Right atrium auricular region (tissue), 2 donors: Measurements from ENCODE around the gene LIME1. TPM values are rescaled to one million over a fixed set of nuclear protein-coding genes. Genes with fewer than 3 reads are reported as not detected.

Source experiments
- DNase-seq: peaks from one replicate; pipeline ENCODE4 v3.0.0-alpha.2; 2019; ENCODE audit warnings: low spot score
- H3K27ac ChIP-seq, 2 donors: fragments of 200-600 bp; sonication (generic); 1 replicate in 1 of 2; 2 replicates in 1 of 2; pipeline ENCODE4 v1.5.1; 2016 to 2019
- H3K27me3 ChIP-seq, 2 donors: fragments of 200-600 bp; sonication (generic); one replicate each; pipeline versions ENCODE4 v1.5.1 to v1.6.0; 2017 to 2019
- H3K36me3 ChIP-seq: fragments of 200-600 bp; sonication (generic); one replicate; pipeline ENCODE4 v1.5.1; 2016
- H3K4me1 ChIP-seq, 2 donors: fragments of 200-600 bp; sonication (generic); one replicate each; pipeline versions ENCODE4 v1.5.1 to v1.6.0; 2017 to 2019
- H3K4me3 ChIP-seq, 2 donors: fragments of 200-600 bp; sonication (generic); 1 replicate in 1 of 2; 2 replicates in 1 of 2; pipeline ENCODE4 v1.5.1; 2017 to 2019; ENCODE audit warnings: mild to moderate bottlenecking in 1 of 2, moderate library complexity in 1 of 2
- H3K9me3 ChIP-seq, 2 donors: fragments of 200-600 bp; sonication (generic); one replicate each; pipeline ENCODE4 v1.5.1; 2019
- total RNA-seq, 2 donors: library from RNA; depleted of rRNA; stranded (reverse); fragments of >200 nt; gene quantifications; one replicate each; pipeline ENCODE4 v1.1.0, GENCODE V29; 2016
- TF ChIP-seq, protein P1 (sequence below), 2 donors: fragments of 200-600 bp; sonication (generic); IDR thresholded peaks; one replicate each; pipeline ENCODE4 v1.5.1; 2019; ENCODE audit warnings: antibody characterized with exemption in 2 of 2

The LIME1 gene
- total RNA-seq, 2 donors from 2014 or later = 2.4 to 2.5 TPM

DNA sequence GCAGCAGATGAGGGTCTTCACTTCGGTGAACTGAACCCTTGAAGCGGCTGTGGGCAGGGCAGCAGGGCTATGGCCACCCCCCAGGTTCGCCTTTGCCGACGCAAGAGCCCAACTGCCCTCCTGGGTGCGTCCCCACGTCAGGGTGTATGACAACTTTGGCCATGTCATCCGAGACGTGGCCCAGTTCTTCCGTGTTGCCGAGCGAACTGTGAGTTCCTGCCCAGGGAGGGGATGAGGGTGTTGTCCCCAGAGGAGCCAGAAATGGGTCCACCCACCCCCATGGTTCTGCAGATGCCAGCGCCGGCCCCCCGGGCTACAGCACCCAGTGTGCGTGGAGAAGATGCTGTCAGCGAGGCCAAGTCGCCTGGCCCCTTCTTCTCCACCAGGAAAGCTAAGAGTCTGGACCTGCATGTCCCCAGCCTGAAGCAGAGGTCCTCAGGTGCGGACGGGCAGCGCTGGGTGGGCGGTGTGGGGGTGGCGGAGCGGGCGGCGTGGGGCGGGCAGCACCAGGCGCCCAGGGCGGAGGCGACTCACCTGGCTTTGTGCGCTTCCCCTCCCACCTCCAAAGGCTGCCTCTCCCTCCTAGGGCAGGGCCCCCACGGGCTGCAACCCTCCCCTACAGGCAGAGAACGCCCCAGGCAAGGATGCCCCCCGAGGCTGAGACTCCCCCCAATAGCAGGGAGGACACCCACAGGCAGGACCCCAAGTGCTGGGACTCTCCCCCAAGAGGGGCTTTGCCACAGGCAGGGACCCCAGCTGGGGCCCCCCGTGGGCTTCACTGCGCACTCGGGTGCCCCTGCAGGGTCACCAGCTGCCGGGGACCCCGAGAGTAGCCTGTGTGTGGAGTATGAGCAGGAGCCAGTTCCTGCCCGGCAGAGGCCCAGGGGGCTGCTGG, 46.2 kb upstream of the LIME1 start:
- Histone ChIP-seq H3K36me3 (peaks cover 11% of the 10 kb centered on the region), H3K4me1 (peaks cover 0 to 46% of the 10 kb centered on the region in 2 donors), H3K9me3 (no peaks in the 10 kb centered on the region), H3K27me3 (no peaks in the 10 kb centered on the region), H3K4me3 (no peak overlapping the region), H3K27ac (no peak overlapping the region)
- TF ChIP-seq, protein P1, sequence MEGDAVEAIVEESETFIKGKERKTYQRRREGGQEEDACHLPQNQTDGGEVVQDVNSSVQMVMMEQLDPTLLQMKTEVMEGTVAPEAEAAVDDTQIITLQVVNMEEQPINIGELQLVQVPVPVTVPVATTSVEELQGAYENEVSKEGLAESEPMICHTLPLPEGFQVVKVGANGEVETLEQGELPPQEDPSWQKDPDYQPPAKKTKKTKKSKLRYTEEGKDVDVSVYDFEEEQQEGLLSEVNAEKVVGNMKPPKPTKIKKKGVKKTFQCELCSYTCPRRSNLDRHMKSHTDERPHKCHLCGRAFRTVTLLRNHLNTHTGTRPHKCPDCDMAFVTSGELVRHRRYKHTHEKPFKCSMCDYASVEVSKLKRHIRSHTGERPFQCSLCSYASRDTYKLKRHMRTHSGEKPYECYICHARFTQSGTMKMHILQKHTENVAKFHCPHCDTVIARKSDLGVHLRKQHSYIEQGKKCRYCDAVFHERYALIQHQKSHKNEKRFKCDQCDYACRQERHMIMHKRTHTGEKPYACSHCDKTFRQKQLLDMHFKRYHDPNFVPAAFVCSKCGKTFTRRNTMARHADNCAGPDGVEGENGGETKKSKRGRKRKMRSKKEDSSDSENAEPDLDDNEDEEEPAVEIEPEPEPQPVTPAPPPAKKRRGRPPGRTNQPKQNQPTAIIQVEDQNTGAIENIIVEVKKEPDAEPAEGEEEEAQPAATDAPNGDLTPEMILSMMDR (IDR thresholded peaks at IDR 0.05) = no peak
- no peak for DNase-seq

DNA sequence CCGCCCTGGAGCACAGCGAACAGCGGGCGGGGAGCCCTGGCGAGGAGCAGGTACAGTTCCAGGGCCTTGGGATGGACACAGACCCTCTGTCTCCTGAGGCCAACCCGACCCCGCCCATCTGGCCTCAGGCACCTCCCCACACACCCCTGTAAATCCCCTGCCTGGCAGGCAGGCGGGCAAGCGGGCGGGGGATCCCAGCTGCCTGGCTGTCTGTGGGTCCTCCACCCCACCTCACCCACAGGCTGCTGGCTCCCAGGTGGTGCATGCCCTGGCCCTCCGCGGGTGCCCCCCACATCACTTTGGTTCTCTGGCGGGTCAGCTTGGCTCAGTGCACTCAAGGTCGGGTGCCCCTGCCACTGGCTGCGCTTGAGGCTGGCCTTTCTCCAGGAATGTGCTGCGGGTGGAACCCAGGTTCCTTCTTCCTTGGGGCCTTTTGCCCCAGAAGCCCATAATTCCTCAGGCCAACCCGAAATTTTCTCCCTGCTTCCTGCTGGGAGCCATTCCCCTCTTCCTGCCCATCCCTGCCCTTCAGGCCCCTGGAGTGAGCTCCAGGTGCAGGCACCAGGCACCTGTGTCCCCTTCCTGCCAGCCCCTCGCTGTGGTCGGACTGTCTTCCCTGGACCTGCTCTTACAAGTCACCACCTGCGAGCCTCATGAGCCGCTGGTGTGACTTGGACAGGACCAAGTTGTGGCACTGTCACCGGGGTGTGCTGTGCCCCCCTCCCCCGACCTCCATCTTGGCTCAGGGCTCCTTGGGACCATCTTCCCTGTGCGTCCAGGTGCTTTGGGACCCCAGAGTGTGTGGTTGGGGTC, 45.4 kb upstream of the LIME1 start:
- H3K4me1 ChIP-seq = peaks cover 0 to 46% of the 10 kb centered on the region in 2 donors
- H3K27ac ChIP-seq = no peak overlapping the region
- no peak for DNase-seq
- TF ChIP-seq, protein P1 (IDR thresholded peaks at IDR 0.05) = no peak
- no peaks in the 10 kb centered on the region for H3K9me3 ChIP-seq
- peaks cover 14% of the 10 kb centered on the region for H3K36me3 ChIP-seq
- H3K27me3 ChIP-seq = no peaks in the 10 kb centered on the region
- H3K4me3 ChIP-seq = no peak overlapping the region

DNA sequence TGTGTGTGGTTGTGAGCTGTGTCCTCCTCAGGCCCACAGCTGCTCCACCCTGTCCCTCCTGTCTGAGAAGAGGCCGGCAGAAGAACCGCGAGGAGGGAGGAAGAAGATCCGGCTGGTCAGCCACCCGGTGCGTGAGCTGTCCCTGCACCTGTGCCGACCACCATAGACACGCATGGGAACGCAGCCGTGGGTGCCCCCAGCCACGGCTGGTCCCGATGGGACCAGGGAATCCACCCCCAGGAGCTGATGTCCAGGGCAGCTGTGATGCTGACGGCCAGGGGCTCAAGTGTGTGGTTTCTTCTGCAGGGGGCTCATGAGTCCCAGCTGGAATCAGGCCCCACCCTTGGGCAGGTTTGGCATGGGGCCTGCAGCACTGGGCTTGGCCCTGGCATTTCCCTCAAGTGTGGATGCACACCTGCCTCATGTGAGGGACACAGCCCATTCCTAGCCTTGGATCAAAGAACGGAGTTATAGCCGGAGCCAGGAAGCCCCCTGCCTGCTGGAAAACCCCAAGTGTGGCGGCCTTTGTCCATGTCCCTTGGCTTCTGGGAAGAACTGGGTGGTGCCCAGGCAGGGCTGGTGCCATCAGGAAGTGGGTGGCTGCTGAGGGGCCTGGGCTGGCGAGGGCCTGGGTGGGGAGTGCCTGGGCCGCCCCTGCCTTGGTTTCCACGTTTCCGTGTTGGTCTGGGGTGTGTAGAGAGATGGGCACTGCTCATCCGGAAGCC, 44.6 kb upstream of the LIME1 start:
- TF ChIP-seq, protein P1 (IDR thresholded peaks at IDR 0.05) = no peak
- Histone ChIP-seq H3K9me3 (no peaks in the 10 kb centered on the region), H3K4me1 (peaks cover 0 to 46% of the 10 kb centered on the region in 2 donors), H3K27ac (no peak overlapping the region), H3K36me3 (peaks cover 14% of the 10 kb centered on the region), H3K4me3 (no peak overlapping the region), H3K27me3 (no peaks in the 10 kb centered on the region)
- no peak for DNase-seq

DNA sequence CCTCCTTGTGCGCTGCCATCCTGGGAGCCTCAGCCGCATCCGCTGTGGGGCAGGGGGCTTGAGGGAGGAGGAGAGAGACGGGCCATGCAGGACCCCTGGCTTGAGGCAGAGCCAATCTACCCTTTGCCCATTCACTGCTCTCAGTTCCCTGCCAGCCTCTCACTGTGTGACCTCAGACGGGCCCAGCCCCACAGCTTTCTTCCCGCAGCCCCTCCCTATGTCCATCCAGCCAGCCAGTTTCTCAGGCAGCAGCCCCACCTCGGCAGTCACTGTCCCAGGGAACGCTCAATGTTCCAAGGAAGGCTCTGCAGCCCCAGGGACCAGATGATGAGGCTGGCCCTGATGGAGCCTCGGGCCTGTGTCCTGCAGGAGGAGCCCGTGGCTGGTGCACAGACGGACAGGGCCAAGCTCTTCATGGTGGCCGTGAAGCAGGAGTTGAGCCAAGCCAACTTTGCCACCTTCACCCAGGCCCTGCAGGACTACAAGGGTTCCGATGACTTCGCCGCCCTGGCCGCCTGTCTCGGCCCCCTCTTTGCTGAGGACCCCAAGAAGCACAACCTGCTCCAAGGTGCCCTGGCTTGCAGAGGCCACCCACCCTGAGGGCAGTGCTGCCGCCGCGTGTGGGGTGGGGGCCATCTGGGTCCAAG, 43.9 kb upstream of the LIME1 start:
- Histone ChIP-seq H3K27me3 (no peaks in the 10 kb centered on the region), H3K36me3 (peaks cover 14% of the 10 kb centered on the region), H3K4me1 (peaks cover 0 to 46% of the 10 kb centered on the region in 2 donors), H3K4me3 (no peak overlapping the region), H3K9me3 (no peaks in the 10 kb centered on the region), H3K27ac (no peak overlapping the region)
- TF ChIP-seq, protein P1 (IDR thresholded peaks at IDR 0.05) = no peak
- DNase-seq = no peak

DNA sequence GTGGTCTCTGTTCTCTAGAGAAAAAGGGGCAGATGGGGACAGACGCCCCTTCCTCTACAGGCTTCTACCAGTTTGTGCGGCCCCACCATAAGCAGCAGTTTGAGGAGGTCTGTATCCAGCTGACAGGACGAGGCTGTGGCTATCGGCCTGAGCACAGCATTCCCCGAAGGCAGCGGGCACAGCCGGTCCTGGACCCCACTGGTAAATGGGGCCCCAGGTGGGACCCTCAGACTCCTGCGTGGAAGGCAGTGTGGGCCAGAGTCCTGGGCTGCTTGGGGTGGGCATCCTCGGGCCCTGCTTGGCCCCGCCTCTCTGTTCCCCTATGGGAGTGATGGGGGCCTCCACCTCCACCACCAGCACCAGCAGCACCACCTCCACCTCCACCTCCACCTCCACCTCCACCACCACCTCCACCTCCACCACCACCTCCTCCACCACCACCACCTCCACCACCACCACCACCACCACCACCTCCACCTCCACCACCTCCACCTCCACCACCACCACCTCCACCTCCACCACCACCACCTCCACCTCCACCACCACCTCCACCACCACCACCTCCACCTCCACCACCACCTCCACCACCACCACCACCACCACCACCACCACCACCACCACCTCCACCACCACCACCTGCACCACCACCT, 43.3 kb upstream of the LIME1 start:
- Histone ChIP-seq H3K36me3 (peaks cover 14% of the 10 kb centered on the region), H3K9me3 (no peaks in the 10 kb centered on the region), H3K4me3 (no peak overlapping the region), H3K27ac (no peak overlapping the region), H3K4me1 (peaks cover 0 to 46% of the 10 kb centered on the region in 2 donors), H3K27me3 (no peaks in the 10 kb centered on the region)
- TF ChIP-seq, protein P1 (IDR thresholded peaks at IDR 0.05) = no peak
- no peak for DNase-seq
